CD4-positive, alpha-beta T cell treated with Interleukin-6 for 4 hours (primary cell): Measurements from ENCODE around the gene TK2.
"Not testable (repeated sequence)": the region's sequence is repeated elsewhere in the genome, so short reads cannot be mapped to it uniquely, and the experiment has no call there.

Experiments
- DNase-seq: peaks from one replicate; pipeline ENCODE4 v3.0.0-alpha.2; 2020; ENCODE audit warnings: mixed read lengths

The TK2 gene

GRCh38 chr16:66549284-66550131 lies at the start of gene TK2:
Gene TK2, minus strand, starts transcription at chr16:66550122. Its CDS starts 61 bp downstream, at chr16:66550061.
- peak; percentile 57 for DNase-seq

- DNase-seq = no peak
Measured at GRCh38 chr16:66598111-66598510, 48.2 kb upstream of the TK2 start.

- peak; percentile 28 for DNase-seq
Measured at GRCh38 chr16:66596986-66597848, 47.3 kb upstream of the TK2 start.

GRCh38 chr16:66596559-66596958 lies 46.6 kb upstream of the TK2 start:
- DNase-seq = not testable (repeated sequence)

- DNase-seq = no peak
Measured at GRCh38 chr16:66594739-66595138, 44.8 kb upstream of the TK2 start.

- no peak for DNase-seq
Measured at GRCh38 chr16:66592814-66593213, 42.9 kb upstream of the TK2 start.

- no peak for DNase-seq
Measured at GRCh38 chr16:66592241-66592640, 42.3 kb upstream of the TK2 start.

- no peak for DNase-seq
Measured at GRCh38 chr16:66591018-66591417, 41.1 kb upstream of the TK2 start.

GRCh38 chr16:66590322-66590721 lies 40.4 kb upstream of the TK2 start:
- DNase-seq = peak; percentile 44

- peak; percentile 73 for DNase-seq
Measured at GRCh38 chr16:66588981-66589713, 39.2 kb upstream of the TK2 start.

- no peak for DNase-seq
Measured at GRCh38 chr16:66587881-66588600, 38.1 kb upstream of the TK2 start.

- DNase-seq = no peak
Measured at GRCh38 chr16:66585481-66586239, 35.7 kb upstream of the TK2 start.

GRCh38 chr16:66581246-66581952 lies 31.5 kb upstream of the TK2 start:
- DNase-seq = no peak

GRCh38 chr16:66580605-66581209 lies 30.8 kb upstream of the TK2 start:
- DNase-seq = no peak

GRCh38 chr16:66578651-66579531 lies 29.0 kb upstream of the TK2 start, which contains the start of gene CMTM2:
Gene CMTM2, plus strand, starts transcription at chr16:66579463. Its CDS starts 145 bp downstream, at chr16:66579608.
- DNase-seq = peak; percentile 47

GRCh38 chr16:66576296-66576695 lies 26.4 kb upstream of the TK2 start:
- DNase-seq = no peak

- no peak for DNase-seq
Measured at GRCh38 chr16:66575060-66575459, 25.1 kb upstream of the TK2 start.

- no peak for DNase-seq
Measured at GRCh38 chr16:66574531-66574930, 24.6 kb upstream of the TK2 start.

- no peak for DNase-seq
Measured at GRCh38 chr16:66574081-66574480, 24.2 kb upstream of the TK2 start.
